K562 (cell line): ENCODE measurements around the gene FOXP4. TPM values are rescaled to one million over a fixed set of nuclear protein-coding genes. Genes with fewer than 3 reads are reported as not detected.

ENCODE experiments used
- ATAC-seq: fragments of 200-7000 bp; cut with Tn5 transposase; 3 replicates; pipeline ENCODE4 v1.9.1; 2020; ENCODE audit warnings: moderate library complexity
- BruUV-seq: library from RNA; stranded (reverse); fragments of 400-500 nt; replicated peaks from 2 replicates; lab custom pipeline; 2021; lab: Mats Ljungman, UMichigan
- CTCF ChIA-PET: fragments of 300-600 bp; formaldehyde crosslinking; extraction: SDS; loops from one replicate; lab custom pipeline; 2021; ENCODE audit warnings: low intra/inter-chr PET ratio; lab: Yijun Ruan, JAX
- POLR2A ChIA-PET: fragments of 300-600, 350-650 bp; sonication (Branson Sonifier 250); formaldehyde crosslinking; extraction: SDS; loops from one replicate; lab custom pipeline; 2021; ENCODE audit warnings: antibody characterized with exemption, inconsistent platforms; lab: Yijun Ruan, JAX
- DNase-seq, 4 experiments: peaks; one replicate each; pipeline versions ENCODE4 v3.0.0 to v3.0.0-alpha.2; 2011 to 2018; ENCODE audit warnings: low spot score in 3 of 4, mixed read lengths in 3 of 4; ENCODE audit errors: extremely low read depth in 1 of 4
- FAIRE-seq: peaks from 2 replicates; lab custom pipeline; 2011; peaks lifted over from hg19 to GRCh38; lab: Jason Lieb, UNC
- H2AFZ ChIP-seq: 2 replicates; pipeline ENCODE4 v1.6.0; 2011; ENCODE audit warnings: low read depth, low read length, control low read depth, inconsistent platforms
- H3K27ac ChIP-seq: fragments of 200-600 bp; 3 replicates; pipeline ENCODE4 v1.8.0; 2011; ENCODE audit warnings: low read depth, mild to moderate bottlenecking, control low read depth, inconsistent platforms, low read length, moderate library complexity, mixed read lengths; ENCODE audit errors: extremely low read depth
- H3K27me3 ChIP-seq, 2 experiments: fragments of 300-600 bp in 1 of 2; 2 replicates in 1 of 2; 3 replicates in 1 of 2; pipeline versions ENCODE4 v1.6.0 to v1.8.0; 2011; ENCODE audit warnings: inconsistent platforms in 2 of 2, low read length in 2 of 2, mild to moderate bottlenecking in 1 of 2, mixed read lengths in 1 of 2, moderate library complexity in 1 of 2; ENCODE audit not compliant: control insufficient read depth in 2 of 2, insufficient read depth in 2 of 2
- H3K36me3 ChIP-seq: fragments of 300-600 bp; 3 replicates; pipeline ENCODE4 v1.8.0; 2011; ENCODE audit warnings: mild to moderate bottlenecking, low read length, inconsistent platforms; ENCODE audit not compliant: control insufficient read depth, insufficient read depth
- H3K4me1 ChIP-seq, 2 experiments: fragments of 200-600 bp in 1 of 2; replicated peaks in 1 of 2; 2 replicates in 1 of 2; 3 replicates in 1 of 2; pipeline versions ENCODE4 v1.5.1 to v1.8.0; 2011; ENCODE audit warnings: inconsistent platforms in 2 of 2, low read length in 2 of 2, mild to moderate bottlenecking in 1 of 2, mixed read lengths in 1 of 2, moderate library complexity in 1 of 2; ENCODE audit not compliant: control insufficient read depth in 2 of 2, insufficient read depth in 2 of 2
- H3K4me2 ChIP-seq: 2 replicates; pipeline ENCODE4 v1.6.1; 2011; ENCODE audit warnings: low read length, control low read depth, inconsistent platforms, mixed read lengths; ENCODE audit not compliant: insufficient read depth
- H3K4me3 ChIP-seq: fragments of 200-600 bp; sonication (generic), shearing (Covaris generic); 2 replicates; pipeline ENCODE4 v1.5.1; 2016; ENCODE audit warnings: control low read depth, inconsistent platforms
- H3K79me2 ChIP-seq: fragments of 200-600 bp; 3 replicates; pipeline ENCODE4 v1.8.0; 2011; ENCODE audit warnings: low read length, inconsistent platforms; ENCODE audit not compliant: control insufficient read depth, insufficient read depth
- H3K9ac ChIP-seq, 2 experiments: 2 replicates each; pipeline versions ENCODE4 v1.6.0 to v1.6.1; 2011; ENCODE audit warnings: low read depth in 2 of 2, low read length in 2 of 2, control low read depth in 1 of 2, inconsistent platforms in 1 of 2, mild to moderate bottlenecking in 1 of 2, mixed read lengths in 1 of 2; ENCODE audit not compliant: insufficient read depth in 1 of 2
- H3K9me1 ChIP-seq: one replicate; pipeline ENCODE4 v1.6.0; 2011; ENCODE audit warnings: inconsistent platforms, mild to moderate bottlenecking, low read length, moderate library complexity; ENCODE audit not compliant: control insufficient read depth, insufficient read depth
- H3K9me3 ChIP-seq: replicated peaks from 2 replicates; pipeline ENCODE4 v1.5.1; 2011; ENCODE audit warnings: low read depth, low read length, inconsistent platforms; ENCODE audit not compliant: control insufficient read depth, insufficient read depth
- H4K20me1 ChIP-seq: replicated peaks from 2 replicates; pipeline ENCODE4 v1.6.1; 2011; ENCODE audit warnings: low read length, inconsistent platforms, mixed read lengths; ENCODE audit not compliant: control insufficient read depth, insufficient read depth
- HDAC2 ChIP-seq: fragments of 450-650 bp; IDR thresholded peaks from 2 replicates; pipeline ENCODE4 v1.6.1; 2016; ENCODE audit warnings: mild to moderate bottlenecking
- JUNB ChIP-seq: fragments of 450-650 bp; formaldehyde crosslinking; conservative IDR thresholded peaks from 2 replicates; pipeline ENCODE4 v1.4.0; 2020; ENCODE audit warnings: mild to moderate bottlenecking
- MTF1 ChIP-seq: fragments of 250-450 bp; sonication (Bioruptor Pico); IDR thresholded peaks from 2 replicates; pipeline ENCODE4 v1.9.0; 2021; ENCODE audit warnings: moderate library complexity, mild to moderate bottlenecking, inconsistent platforms, borderline replicate concordance
- STAT5B ChIP-seq: fragments of 250-450 bp; sonication (Bioruptor Pico); IDR thresholded peaks from 2 replicates; pipeline ENCODE4 v1.8.0; 2021; ENCODE audit warnings: mild to moderate bottlenecking, inconsistent platforms
- TFAM ChIP-seq: fragments of 250-450 bp; sonication (Bioruptor Pico); conservative IDR thresholded peaks from 2 replicates; pipeline ENCODE4 v1.5.0; 2021; ENCODE audit warnings: mild to moderate bottlenecking, moderate library complexity
- ZFP36 ChIP-seq: fragments of 150-350 bp; IDR thresholded peaks from 2 replicates; pipeline ENCODE4 v1.6.1; 2018; ENCODE audit warnings: low read length, low read depth; ENCODE audit not compliant: partially characterized antibody
- ZNF133 ChIP-seq: fragments of 250-450 bp; sonication (Bioruptor Pico); IDR thresholded peaks from 2 replicates; pipeline ENCODE4 v1.4.0; 2020; ENCODE audit warnings: mild to moderate bottlenecking
- ZNF23 ChIP-seq: fragments of 250-450 bp; sonication (Bioruptor Pico); IDR thresholded peaks from 2 replicates; pipeline ENCODE4 v1.4.0; 2020; ENCODE audit warnings: mild to moderate bottlenecking
- ZNF766 ChIP-seq: fragments of 200-800 bp; sonication (Bioruptor generic); conservative IDR thresholded peaks from 2 replicates; pipeline ENCODE4 v1.6.1; 2016; ENCODE audit warnings: missing genetic modification characterization, missing compliant biosample characterization
- WGBS: fragments of 100-300 bp; shearing (Covaris generic); methylation state at CpG from one replicate; pipeline ENCODE4 v1.1.6; 2016; ENCODE audit warnings: low coverage, mixed read lengths; ENCODE audit not compliant: insufficient coverage; ENCODE audit errors: missing lambda C conversion rate; 5-methylcytosine and 5-hydroxymethylcytosine counted together
- in situ Hi-C: fragments of 300-500 bp; cut with MboI; formaldehyde crosslinking; loops from 4 replicates; pipeline ENCODE4 v1.15.0; 2018; ENCODE audit warnings: inconsistent platforms, mixed read lengths
- intact Hi-C: fragments of 100-400 bp; cut with micrococcal nuclease; formaldehyde crosslinking; loops from 2 replicates; pipeline ENCODE4 v1.14.2; 2022
- polyA plus RNA-seq, 8 experiments: library from polyadenylated mRNA; depleted of rRNA in 4 of 8; stranded (reverse) in 5 of 8; unstranded in 3 of 8; fragments of >200 nt; fragmentation: Nextera tagmentation in 2 of 8; fragmentation: Illumina TruSeq in 1 of 8; extraction: Ambion mirVana in 2 of 8; extraction: Trizol in 1 of 8; gene quantifications; 2 replicates each; pipeline versions ENCODE4 v1.2.1 to v1.2.3, GENCODE V29; 2011 to 2014; ENCODE audit warnings: inconsistent platforms in 1 of 8, missing spikeins in 1 of 8
- total RNA-seq, 7 experiments: library from RNA; depleted of rRNA in 6 of 7; stranded (reverse); fragments of >200 nt in 6 of 7; fragmentation: Illumina TruSeq in 2 of 7; extraction: Trizol in 2 of 7; gene quantifications; 2 replicates each; pipeline versions ENCODE4 v1.2.1 to v1.2.3, GENCODE V29; 2011 to 2021; ENCODE audit warnings: low replicate concordance in 1 of 7
- TF ChIP-seq, protein P1 (sequence below): fragments of 250-450 bp; sonication (Bioruptor Pico); IDR thresholded peaks from 2 replicates; pipeline ENCODE4 v1.5.0; 2020; ENCODE audit warnings: mild to moderate bottlenecking, borderline replicate concordance
- TF ChIP-seq, protein P2 (sequence below): fragments of 250-450 bp; sonication (Bioruptor Pico); IDR thresholded peaks from 2 replicates; pipeline ENCODE4 v1.8.0; 2022; ENCODE audit warnings: moderate library complexity, mild to moderate bottlenecking, inconsistent platforms

FOXP4 gene
- total and polyA plus RNA-seq, 9 of the 15 experiments (the other 6 are each of a cell fraction or from before 2014, with no cell fraction given): 0.11 to 29.4 (median 2.3) TPM

DNA sequence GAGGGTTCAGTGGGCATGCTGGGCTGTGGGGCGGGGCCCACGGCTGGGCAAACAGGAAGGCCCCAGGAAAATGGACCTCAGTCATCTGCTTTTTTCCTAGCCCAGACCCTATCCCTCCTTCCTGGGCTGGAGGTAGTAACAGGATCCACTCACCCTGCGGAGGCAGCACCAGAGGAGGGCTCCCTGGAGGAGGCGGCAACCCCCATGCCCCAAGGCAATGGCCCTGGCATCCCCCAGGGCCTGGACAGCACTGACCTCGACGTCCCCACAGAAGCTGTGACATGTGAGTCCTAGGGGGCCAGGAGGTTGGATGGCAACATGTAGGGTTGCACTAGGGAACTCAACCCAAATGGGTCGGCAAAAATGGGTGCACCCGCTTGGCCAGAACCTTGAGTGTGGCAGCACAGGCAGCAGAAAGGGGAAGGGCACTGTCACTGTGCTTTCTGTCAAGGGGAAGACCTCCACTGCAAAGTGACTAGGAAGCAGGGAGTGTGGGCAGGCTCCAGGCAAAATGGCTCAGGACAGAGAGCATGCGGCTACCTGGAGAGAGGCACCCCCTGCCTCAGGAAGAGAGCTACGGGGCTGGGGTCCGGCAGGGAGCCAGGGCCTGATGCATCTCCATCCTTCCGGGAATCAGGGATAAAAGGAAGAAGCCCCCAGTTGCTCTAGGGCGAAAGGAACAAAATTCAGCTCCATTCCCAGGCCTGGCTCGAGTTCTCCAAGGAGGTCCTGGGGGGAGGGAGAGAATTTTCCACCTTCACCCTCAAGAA lies 100.0 kb downstream of the FOXP4 start:
- intact Hi-C loops: no loop called here
- DNase-seq: no peak
- Histone ChIP-seq H3K9me3 (no peaks in the 10 kb centered on the region), H3K36me3 (no peaks in the 10 kb centered on the region), H3K79me2 (no peaks in the 10 kb centered on the region), H3K27me3 (peaks cover 36 to 69% of the 10 kb centered on the region in 2 experiments; a peak in 4 of 5 replicates), H3K4me1 (no peaks in the 10 kb centered on the region), H3K9ac (peak overlapping the region in 1 of 2 experiments; percentile 27; a peak in 1 of 4 replicates), H4K20me1 (peaks cover 24% of the 10 kb centered on the region), H3K9me1 (no peaks in the 10 kb centered on the region), H3K27ac (no peak overlapping the region), H3K4me3 (no peak overlapping the region), H3K4me2 (no peak overlapping the region), H2AFZ (no peak overlapping the region)
- BruUV-seq: no TSS peak
- ChIA-PET POLR2A (interaction anchor here (0.7 kb wide), 1 partner anchor 10 kb away, joined by 4 read pairs; no protein-coding TSS in a partner anchor), CTCF (no interaction called here)
- in situ Hi-C loops: no loop called here
- WGBS: 2% methylated on average over 14 of the region's 14 CpGs
- no peak for ATAC-seq
- FAIRE-seq: no peak
- TF ChIP-seq ZFP36 (peak; percentile 75), HDAC2 (no peak)

DNA sequence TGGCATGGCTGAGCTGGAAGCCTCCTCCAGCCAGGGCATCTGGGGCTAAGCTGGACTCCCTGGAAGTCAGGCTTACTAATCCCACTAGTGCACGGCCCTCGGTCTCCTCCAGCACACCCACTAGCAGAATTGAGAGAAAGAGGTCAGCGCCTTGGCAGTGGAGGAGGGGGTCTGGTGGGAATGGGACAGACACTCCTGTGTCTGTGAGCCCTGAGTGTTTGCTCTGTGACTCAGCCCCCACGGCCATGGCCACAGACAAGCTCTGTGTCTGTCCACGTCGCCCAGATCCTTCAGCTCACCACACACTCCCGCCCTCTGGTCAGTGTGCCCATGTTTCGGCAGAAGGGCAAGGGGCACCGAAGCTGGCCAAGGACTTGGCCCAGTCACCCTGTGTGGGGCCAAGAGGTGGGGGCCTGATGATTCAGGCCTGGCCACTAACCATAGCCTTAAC lies 100.9 kb downstream of the FOXP4 start:
- ATAC-seq: no peak
- Histone ChIP-seq H3K4me2 (no peak overlapping the region), H3K9ac (no peak overlapping the region), H4K20me1 (peaks cover 22% of the 10 kb centered on the region), H3K79me2 (no peaks in the 10 kb centered on the region), H3K36me3 (no peaks in the 10 kb centered on the region), H3K4me1 (0 out of 5 replicates have a peak, but pooled peaks cover 0 to 3% of the 10 kb centered on the region in 2 experiments), H3K27ac (no peak overlapping the region), H3K9me1 (no peaks in the 10 kb centered on the region), H3K27me3 (peaks cover 34 to 69% of the 10 kb centered on the region in 2 experiments; a peak in 4 of 5 replicates), H3K9me3 (no peaks in the 10 kb centered on the region), H2AFZ (no peak overlapping the region), H3K4me3 (no peak overlapping the region)
- no peak for FAIRE-seq
- ChIA-PET CTCF (no interaction called here), POLR2A (interaction anchor here (0.6 kb wide), 1 partner anchor 10 kb away, joined by 4 read pairs; no protein-coding TSS in a partner anchor)
- DNase-seq: no peak
- in situ Hi-C loops: no loop called here
- BruUV-seq: no TSS peak
- WGBS: 10% methylated on average over 9 of the region's 9 CpGs
- intact Hi-C loops: no loop called here
- TF ChIP-seq, protein P1, sequence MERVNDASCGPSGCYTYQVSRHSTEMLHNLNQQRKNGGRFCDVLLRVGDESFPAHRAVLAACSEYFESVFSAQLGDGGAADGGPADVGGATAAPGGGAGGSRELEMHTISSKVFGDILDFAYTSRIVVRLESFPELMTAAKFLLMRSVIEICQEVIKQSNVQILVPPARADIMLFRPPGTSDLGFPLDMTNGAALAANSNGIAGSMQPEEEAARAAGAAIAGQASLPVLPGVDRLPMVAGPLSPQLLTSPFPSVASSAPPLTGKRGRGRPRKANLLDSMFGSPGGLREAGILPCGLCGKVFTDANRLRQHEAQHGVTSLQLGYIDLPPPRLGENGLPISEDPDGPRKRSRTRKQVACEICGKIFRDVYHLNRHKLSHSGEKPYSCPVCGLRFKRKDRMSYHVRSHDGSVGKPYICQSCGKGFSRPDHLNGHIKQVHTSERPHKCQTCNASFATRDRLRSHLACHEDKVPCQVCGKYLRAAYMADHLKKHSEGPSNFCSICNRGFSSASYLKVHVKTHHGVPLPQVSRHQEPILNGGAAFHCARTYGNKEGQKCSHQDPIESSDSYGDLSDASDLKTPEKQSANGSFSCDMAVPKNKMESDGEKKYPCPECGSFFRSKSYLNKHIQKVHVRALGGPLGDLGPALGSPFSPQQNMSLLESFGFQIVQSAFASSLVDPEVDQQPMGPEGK: no peak
- TF ChIP-seq TFAM (CRISPR knock-in tag) (no peak), STAT5B (CRISPR knock-in tag) (no peak), JUNB (CRISPR knock-in tag) (no peak), MTF1 (no peak), ZNF23 (no peak), ZNF133 (CRISPR knock-in tag) (no peak), ZNF766 (CRISPR knock-in tag) (no peak)
- TF ChIP-seq, protein P2, sequence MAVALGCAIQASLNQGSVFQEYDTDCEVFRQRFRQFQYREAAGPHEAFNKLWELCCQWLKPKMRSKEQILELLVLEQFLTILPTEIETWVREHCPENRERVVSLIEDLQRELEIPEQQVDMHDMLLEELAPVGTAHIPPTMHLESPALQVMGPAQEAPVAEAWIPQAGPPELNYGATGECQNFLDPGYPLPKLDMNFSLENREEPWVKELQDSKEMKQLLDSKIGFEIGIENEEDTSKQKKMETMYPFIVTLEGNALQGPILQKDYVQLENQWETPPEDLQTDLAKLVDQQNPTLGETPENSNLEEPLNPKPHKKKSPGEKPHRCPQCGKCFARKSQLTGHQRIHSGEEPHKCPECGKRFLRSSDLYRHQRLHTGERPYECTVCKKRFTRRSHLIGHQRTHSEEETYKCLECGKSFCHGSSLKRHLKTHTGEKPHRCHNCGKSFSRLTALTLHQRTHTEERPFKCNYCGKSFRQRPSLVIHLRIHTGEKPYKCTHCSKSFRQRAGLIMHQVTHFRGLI: no peak
